Measurements from ENCODE around the gene GLTP. TPM values are rescaled to one million over a fixed set of nuclear protein-coding genes. Genes with fewer than 3 reads are reported as not detected.

GLTP gene
- total and polyA plus RNA-seq, 2 of the 13 experiments (the other 11 are each of a cell fraction or from before 2014, with no cell fraction given): 10.7 to 12.9 TPM

DNA sequence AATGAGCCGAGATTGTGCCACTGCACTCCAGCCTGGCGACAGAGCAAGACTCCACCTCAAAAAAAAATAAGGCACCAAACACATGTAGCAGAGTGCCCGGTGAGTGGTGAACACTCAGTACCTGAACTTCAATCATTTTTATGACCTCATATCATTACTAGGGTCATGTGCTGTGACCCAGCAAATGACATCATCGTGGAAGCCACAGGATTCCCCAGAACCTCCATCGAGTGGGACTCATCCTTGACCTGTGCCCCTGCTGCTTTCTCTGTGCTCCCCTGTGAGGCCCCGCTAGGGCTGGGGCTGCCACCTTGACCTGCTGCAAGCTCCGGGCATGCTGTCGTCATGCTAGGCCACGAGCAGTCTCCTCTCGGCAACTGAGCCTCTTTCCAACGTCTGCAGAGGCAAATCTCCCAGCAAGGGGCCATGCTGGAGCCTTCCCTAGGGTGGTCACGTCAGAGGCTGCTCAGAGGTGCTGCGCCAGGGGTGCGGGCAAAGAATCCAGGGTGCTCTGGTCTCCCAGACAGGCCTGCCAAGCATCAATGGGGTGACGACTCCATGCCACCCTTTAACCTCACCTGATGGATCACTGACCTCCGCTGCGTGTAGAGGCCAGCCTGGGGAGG is 18.5 kb downstream of the GLTP start:
- Histone ChIP-seq H3K27ac (ENCODE audit: extremely low read length, insufficient read depth, low read length) (peak overlapping the region; percentile 67), H3K79me2 (ENCODE audit: insufficient read depth, low read length) (no peaks in the 10 kb centered on the region), H3K9me3 (ENCODE audit: low read length) (no peaks in the 10 kb centered on the region), H2AFZ (ENCODE audit: low read length) (no peak overlapping the region), H3K4me1 (ENCODE audit: insufficient read depth, low read length) (peaks cover 69% of the 10 kb centered on the region), H4K20me1 (ENCODE audit: insufficient read depth, low read length) (no peaks in the 10 kb centered on the region), H3K36me3 (replicated peaks in 1 of 2; ENCODE audit: control insufficient read depth in 1 of 2, insufficient read depth in 2 of 2, low read length in 2 of 2) (no peaks in the 10 kb centered on the region), H3K27me3 (ENCODE audit: control insufficient read depth in 1 of 2, insufficient read depth in 2 of 2, low read length in 2 of 2) (no peaks in the 10 kb centered on the region), H3K4me3 (replicated peaks in 1 of 3; ENCODE audit: insufficient read depth in 1 of 3, low read depth in 2 of 3, low read length in 3 of 3) (no peak overlapping the region), H3K9ac (ENCODE audit: insufficient read depth, low read depth, low read length) (peak overlapping the region; percentile 43), H3K4me2 (ENCODE audit: low read depth, low read length) (peak overlapping the region; percentile 40)
- DNase-seq (ENCODE audit: low spot score): peak; percentile 60
- FAIRE-seq: no peak
- WGBS (ENCODE audit: low lambda C conversion rate): 36% methylated on average over 10 of the region's 17 CpGs
- ChIA-PET POLR2A (interaction anchor here (0.5 kb wide), 1 partner anchor 28 kb away, joined by 3 read pairs; no protein-coding TSS in a partner anchor), CTCF (ENCODE audit: low intra/inter-chr PET ratio, low total read pairs) (no interaction called here)
- in situ Hi-C loops (cut with HindIII; ENCODE audit: extremely low pct_ligation_motif_present, low pct_unique_long_range_greater_than_20kb): no loop called here
- no TSS peak for BruUV-seq (replicated peaks)
- intact Hi-C loops (cut with micrococcal nuclease; ENCODE audit: unreplicated experiment): no loop called here
- peak; percentile 40 for ATAC-seq
- TF ChIP-seq PHF21A (CRISPR knock-in tag; IDR thresholded peaks at IDR 0.05) (0 out of 2 replicates have a peak, but pooled peaks have one; percentile 28), YEATS4 (CRISPR knock-in tag; IDR thresholded peaks at IDR 0.05; ENCODE audit: borderline replicate concordance) (peak; percentile 69), ZMYM3 (CRISPR knock-in tag; IDR thresholded peaks at IDR 0.05) (peak; percentile 57; the same call in 1 of the 2 replicates), ATAD3A (CRISPR knock-in tag; IDR thresholded peaks at IDR 0.05) (no peak), KLF6 (CRISPR knock-in tag; IDR thresholded peaks at IDR 0.05) (peak; percentile 48; the same call in 1 of the 2 replicates), PPARG (CRISPR knock-in tag; conservative IDR thresholded peaks at IDR 0.05) (0 out of 2 replicates have a peak, but pooled peaks have one; percentile 35), ISL2 (CRISPR knock-in tag; IDR thresholded peaks at IDR 0.05) (peak; percentile 72), MEIS2 (CRISPR knock-in tag; IDR thresholded peaks at IDR 0.05) (0 out of 2 replicates have a peak, but pooled peaks have one; percentile 28), NCOA2 (CRISPR knock-in tag; IDR thresholded peaks at IDR 0.05) (peak; percentile 62), KAT8 (CRISPR knock-in tag; IDR thresholded peaks at IDR 0.05) (peak; percentile 63; the same call in 1 of the 2 replicates), FOXP1 (IDR thresholded peaks at IDR 0.05) (no peak), FOXP1 (CRISPR knock-in tag; IDR thresholded peaks at IDR 0.05) (peak; percentile 39; the same call in 1 of the 2 replicates), IRX3 (CRISPR knock-in tag; IDR thresholded peaks at IDR 0.05; ENCODE audit: borderline replicate concordance, low read depth) (no peak), MIER3 (CRISPR knock-in tag; IDR thresholded peaks at IDR 0.05; ENCODE audit: borderline replicate concordance) (peak; percentile 66; the same call in 1 of the 2 replicates), ZBTB21 (CRISPR knock-in tag; IDR thresholded peaks at IDR 0.05) (peak; percentile 96), GATAD1 (CRISPR knock-in tag; IDR thresholded peaks at IDR 0.05) (peak; percentile 47; the same call in 1 of the 2 replicates), ESRRA (CRISPR knock-in tag; IDR thresholded peaks at IDR 0.05; ENCODE audit: low read depth) (peak; percentile 64; the same call in 1 of the 2 replicates), ZFY (CRISPR knock-in tag; IDR thresholded peaks at IDR 0.05) (peak; percentile 66), ZNF547 (CRISPR knock-in tag; IDR thresholded peaks at IDR 0.05) (0 out of 2 replicates have a peak, but pooled peaks have one; percentile 45), ZFP36L1 (CRISPR knock-in tag; IDR thresholded peaks at IDR 0.05) (0 out of 2 replicates have a peak, but pooled peaks have one; percentile 10), ZNF768 (CRISPR knock-in tag; IDR thresholded peaks at IDR 0.05) (0 out of 2 replicates have a peak, but pooled peaks have one; percentile 9)
- TF ChIP-seq, protein P1, sequence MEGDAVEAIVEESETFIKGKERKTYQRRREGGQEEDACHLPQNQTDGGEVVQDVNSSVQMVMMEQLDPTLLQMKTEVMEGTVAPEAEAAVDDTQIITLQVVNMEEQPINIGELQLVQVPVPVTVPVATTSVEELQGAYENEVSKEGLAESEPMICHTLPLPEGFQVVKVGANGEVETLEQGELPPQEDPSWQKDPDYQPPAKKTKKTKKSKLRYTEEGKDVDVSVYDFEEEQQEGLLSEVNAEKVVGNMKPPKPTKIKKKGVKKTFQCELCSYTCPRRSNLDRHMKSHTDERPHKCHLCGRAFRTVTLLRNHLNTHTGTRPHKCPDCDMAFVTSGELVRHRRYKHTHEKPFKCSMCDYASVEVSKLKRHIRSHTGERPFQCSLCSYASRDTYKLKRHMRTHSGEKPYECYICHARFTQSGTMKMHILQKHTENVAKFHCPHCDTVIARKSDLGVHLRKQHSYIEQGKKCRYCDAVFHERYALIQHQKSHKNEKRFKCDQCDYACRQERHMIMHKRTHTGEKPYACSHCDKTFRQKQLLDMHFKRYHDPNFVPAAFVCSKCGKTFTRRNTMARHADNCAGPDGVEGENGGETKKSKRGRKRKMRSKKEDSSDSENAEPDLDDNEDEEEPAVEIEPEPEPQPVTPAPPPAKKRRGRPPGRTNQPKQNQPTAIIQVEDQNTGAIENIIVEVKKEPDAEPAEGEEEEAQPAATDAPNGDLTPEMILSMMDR (CRISPR knock-in tag; IDR thresholded peaks at IDR 0.05): 0 out of 2 replicates have a peak, but pooled peaks have one; percentile 11
- TF ChIP-seq, protein P2, sequence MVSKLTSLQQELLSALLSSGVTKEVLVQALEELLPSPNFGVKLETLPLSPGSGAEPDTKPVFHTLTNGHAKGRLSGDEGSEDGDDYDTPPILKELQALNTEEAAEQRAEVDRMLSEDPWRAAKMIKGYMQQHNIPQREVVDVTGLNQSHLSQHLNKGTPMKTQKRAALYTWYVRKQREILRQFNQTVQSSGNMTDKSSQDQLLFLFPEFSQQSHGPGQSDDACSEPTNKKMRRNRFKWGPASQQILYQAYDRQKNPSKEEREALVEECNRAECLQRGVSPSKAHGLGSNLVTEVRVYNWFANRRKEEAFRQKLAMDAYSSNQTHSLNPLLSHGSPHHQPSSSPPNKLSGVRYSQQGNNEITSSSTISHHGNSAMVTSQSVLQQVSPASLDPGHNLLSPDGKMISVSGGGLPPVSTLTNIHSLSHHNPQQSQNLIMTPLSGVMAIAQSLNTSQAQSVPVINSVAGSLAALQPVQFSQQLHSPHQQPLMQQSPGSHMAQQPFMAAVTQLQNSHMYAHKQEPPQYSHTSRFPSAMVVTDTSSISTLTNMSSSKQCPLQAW (CRISPR knock-in tag; IDR thresholded peaks at IDR 0.05): 0 out of 2 replicates have a peak, but pooled peaks have one; percentile 55
